Measurements from ENCODE around the gene RNF144A. TPM values are rescaled to one million over a fixed set of nuclear protein-coding genes. Genes with fewer than 3 reads are reported as not detected.

The RNF144A gene
- total and polyA plus RNA-seq, 11 donors, result 3.5 to 27.2 (median 11.9) TPM

DNA sequence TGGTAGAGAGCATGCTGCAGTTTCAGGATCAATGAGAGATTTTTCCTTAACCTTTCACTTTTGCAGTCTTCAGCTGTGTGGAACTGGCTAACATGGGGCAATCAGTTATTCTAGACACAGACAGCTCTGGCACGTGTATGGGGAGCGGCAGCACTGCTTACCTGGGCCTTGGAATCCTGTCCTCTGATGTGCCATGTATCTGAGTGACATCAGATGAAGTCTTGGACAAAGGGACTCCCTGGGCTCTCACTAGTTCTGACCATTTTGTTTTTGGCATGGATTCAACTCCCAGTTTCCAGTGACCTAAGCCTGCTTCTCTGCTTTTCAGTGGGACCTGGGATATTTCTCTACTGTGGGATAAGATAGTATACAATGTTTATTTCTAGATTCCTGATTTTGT lies 54.3 kb downstream of the RNF144A start:
- Histone ChIP-seq H3K27ac (no peak overlapping the region), H3K27me3 (no peaks in the 10 kb centered on the region), H3K9me3 (no peaks in the 10 kb centered on the region), H3K4me1 (peaks cover 0 to 35% (median 15%) of the 10 kb centered on the region in 12 donors), H3K4me3 (no peak overlapping the region), H3K36me3 (peaks cover 0 to 10% (median 0%) of the 10 kb centered on the region in 9 donors)
- no peak for TF ChIP-seq POLR2A (IDR thresholded peaks at IDR 0.05)
- TF ChIP-seq, protein P1, sequence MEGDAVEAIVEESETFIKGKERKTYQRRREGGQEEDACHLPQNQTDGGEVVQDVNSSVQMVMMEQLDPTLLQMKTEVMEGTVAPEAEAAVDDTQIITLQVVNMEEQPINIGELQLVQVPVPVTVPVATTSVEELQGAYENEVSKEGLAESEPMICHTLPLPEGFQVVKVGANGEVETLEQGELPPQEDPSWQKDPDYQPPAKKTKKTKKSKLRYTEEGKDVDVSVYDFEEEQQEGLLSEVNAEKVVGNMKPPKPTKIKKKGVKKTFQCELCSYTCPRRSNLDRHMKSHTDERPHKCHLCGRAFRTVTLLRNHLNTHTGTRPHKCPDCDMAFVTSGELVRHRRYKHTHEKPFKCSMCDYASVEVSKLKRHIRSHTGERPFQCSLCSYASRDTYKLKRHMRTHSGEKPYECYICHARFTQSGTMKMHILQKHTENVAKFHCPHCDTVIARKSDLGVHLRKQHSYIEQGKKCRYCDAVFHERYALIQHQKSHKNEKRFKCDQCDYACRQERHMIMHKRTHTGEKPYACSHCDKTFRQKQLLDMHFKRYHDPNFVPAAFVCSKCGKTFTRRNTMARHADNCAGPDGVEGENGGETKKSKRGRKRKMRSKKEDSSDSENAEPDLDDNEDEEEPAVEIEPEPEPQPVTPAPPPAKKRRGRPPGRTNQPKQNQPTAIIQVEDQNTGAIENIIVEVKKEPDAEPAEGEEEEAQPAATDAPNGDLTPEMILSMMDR (IDR thresholded peaks at IDR 0.05), result no peak
- peak in 1 of 4 donors; percentile 14 for ATAC-seq
- DNase-seq, result no peak
- 92 to 100% (median 95%) methylated on average over 2 of the region's 2 CpGs for WGBS, 4 donors
- intact Hi-C loops (cut with DNase I), result no loop called here

GRCh38 chr2:6972067-6972710 lies 55.0 kb downstream of the RNF144A start:
- TF ChIP-seq POLR2A (IDR thresholded peaks at IDR 0.05), result no peak
- TF ChIP-seq, protein P1 (IDR thresholded peaks at IDR 0.05), result no peak
- WGBS, 4 donors, result 89 to 92% (median 90%) methylated on average over 5 of the region's 5 CpGs
- peaks cover 0 to 10% (median 0%) of the 10 kb centered on the region in 9 donors for H3K36me3 ChIP-seq
- no peak for DNase-seq
- ATAC-seq, result no peak
- H3K4me3 ChIP-seq, result no peak overlapping the region
- H3K4me1 ChIP-seq, result peaks cover 0 to 34% (median 21%) of the 10 kb centered on the region in 12 donors
- H3K27ac ChIP-seq, result no peak overlapping the region
- H3K27me3 ChIP-seq, result no peaks in the 10 kb centered on the region
- intact Hi-C loops (cut with DNase I), result no loop called here
- no peaks in the 10 kb centered on the region for H3K9me3 ChIP-seq

- no peaks in the 10 kb centered on the region for H3K9me3 ChIP-seq
- H3K36me3 ChIP-seq, result peaks cover 0 to 10% (median 0%) of the 10 kb centered on the region in 9 donors
- peaks cover 0 to 40% (median 22%) of the 10 kb centered on the region in 12 donors for H3K4me1 ChIP-seq
- ATAC-seq, result no peak
- H3K27me3 ChIP-seq, result no peaks in the 10 kb centered on the region
- TF ChIP-seq POLR2A (IDR thresholded peaks at IDR 0.05), result no peak
- TF ChIP-seq, protein P1 (IDR thresholded peaks at IDR 0.05), result no peak
- DNase-seq, result no peak
- no peak overlapping the region for H3K4me3 ChIP-seq
- intact Hi-C loops (cut with DNase I), result no loop called here
- WGBS, 4 donors, result 75 to 82% (median 79%) methylated on average over 7 of the region's 7 CpGs
- no peak overlapping the region for H3K27ac ChIP-seq
These were observed 56.8 kb downstream of the RNF144A start for GRCh38 chr2:6973895-6974545.

- ATAC-seq (no peak), DNase-seq (no peak)
- Histone ChIP-seq H3K27me3 (no peaks in the 10 kb centered on the region), H3K4me1 (peaks cover 0 to 44% (median 22%) of the 10 kb centered on the region in 12 donors), H3K27ac (no peak overlapping the region), H3K36me3 (peaks cover 0 to 4% (median 0%) of the 10 kb centered on the region in 9 donors), H3K4me3 (no peak overlapping the region), H3K9me3 (no peaks in the 10 kb centered on the region)
- intact Hi-C loops (cut with DNase I), result no loop called here
- WGBS, 4 donors, result 79 to 83% (median 81%) methylated on average over 3 of the region's 3 CpGs
- TF ChIP-seq, protein P1 (IDR thresholded peaks at IDR 0.05), result no peak
- no peak for TF ChIP-seq POLR2A (IDR thresholded peaks at IDR 0.05)
These were observed 58.8 kb downstream of the RNF144A start for GRCh38 chr2:6975988-6976387.
